HG03521 (cell line): ENCODE measurements around the gene CHKA.
"Not testable (repeated sequence)": the region's sequence is repeated elsewhere in the genome, so short reads cannot be mapped to it uniquely, and the experiment has no call there.

Experiments used
- ATAC-seq: cut with Tn5 transposase; IDR thresholded peaks from one replicate; pipeline ENCODE4 v1.9.1; 2021; ENCODE audit warnings: mild to moderate bottlenecking, moderate library complexity; ENCODE audit not compliant: unreplicated experiment

The CHKA gene

DNA sequence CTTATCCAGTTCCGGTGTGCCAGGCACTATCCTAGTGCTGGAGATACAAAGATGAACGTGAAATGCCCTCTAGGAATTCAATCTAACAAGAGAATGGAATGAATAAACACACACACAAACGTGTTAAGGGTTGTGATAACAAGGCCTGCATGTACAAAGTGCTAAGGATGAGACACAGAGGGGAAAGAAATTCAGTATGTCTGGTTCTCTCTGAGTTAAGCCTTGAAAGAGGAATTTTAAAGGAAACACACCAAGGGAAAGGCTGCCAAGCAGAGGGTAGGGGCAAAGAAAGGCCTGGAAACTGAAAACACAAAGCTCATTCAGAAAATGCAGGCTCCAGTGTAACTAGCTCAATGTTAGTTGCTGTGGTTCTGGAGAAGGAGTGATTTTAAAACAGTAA lies 4.2 kb downstream of the CHKA start:
- ATAC-seq, result no peak

DNA sequence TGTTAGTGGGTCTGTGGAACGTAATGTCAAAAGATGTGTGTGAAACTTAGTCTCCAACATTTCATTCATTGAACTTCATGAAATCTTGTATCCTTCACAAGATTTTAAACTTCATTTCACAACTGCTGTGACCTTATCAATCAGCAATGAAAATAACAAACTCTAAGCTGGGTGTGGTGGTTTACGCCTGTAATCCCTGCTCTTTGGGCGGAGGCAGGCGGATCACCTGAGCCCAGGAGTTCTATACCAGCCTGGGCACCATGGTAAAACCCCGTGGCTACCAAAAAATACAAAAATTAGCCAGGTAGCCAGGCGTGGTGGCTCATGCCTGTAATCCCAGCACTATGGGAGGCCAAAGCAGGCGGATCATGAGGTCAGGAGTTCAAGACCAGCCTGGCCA lies 5.1 kb downstream of the CHKA start:
- ATAC-seq, result no peak

DNA sequence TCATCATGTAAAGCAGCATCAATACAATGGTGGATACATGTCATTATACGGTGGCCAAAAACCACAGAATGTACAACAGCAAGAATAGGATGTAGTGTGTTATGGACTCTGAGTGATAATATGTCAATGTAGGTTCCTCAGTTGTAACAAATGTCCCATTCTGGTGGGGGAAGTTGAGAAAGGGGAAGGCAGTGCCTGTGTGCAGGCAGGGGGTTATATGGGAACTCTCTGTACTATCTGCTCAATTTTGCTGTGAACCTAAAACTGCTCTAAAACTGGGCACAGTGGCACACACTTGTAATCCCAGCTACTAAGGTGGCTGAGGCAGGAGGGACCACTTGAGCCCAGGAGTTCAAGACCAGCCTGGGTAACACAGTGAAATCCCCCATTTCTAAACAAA lies 5.9 kb downstream of the CHKA start:
- no peak for ATAC-seq

DNA sequence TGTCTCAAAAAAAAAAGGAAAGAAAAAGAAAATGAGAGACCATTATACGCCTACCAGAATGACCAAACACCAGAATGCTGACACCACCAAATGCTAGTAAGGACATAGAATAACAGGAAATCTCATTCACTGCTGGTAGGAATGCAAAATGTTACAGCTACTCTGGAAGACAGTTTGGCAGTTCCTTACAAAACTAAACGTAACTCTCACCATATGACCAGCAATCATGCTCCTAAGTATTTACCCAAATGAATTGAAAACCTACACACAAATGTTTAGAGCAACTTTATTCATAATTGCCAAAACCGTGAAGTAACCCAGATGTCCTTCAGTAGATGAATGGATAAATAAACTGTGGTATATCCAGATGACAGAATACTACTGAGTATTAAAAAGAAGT lies 7.2 kb downstream of the CHKA start:
- no peak for ATAC-seq

DNA sequence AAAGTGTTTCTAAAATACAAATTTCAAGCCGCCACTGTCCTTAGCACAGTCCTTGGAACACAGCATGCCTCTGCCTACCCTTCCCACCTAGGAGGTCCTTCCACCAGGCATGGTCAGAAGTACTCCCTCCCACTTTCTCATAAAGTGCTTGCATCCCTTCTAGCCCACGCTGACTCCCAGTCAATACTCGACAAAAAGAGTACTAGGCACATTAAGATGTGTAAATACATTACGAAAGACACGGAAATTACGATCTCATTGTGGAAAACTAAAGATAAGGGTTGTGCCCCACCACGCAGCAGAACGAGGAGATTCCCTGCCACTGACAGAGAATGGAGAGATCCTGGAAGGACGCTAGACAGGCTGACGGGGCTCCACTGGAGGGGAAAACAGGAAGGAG lies 13.5 kb downstream of the CHKA start:
- ATAC-seq, result no peak

DNA sequence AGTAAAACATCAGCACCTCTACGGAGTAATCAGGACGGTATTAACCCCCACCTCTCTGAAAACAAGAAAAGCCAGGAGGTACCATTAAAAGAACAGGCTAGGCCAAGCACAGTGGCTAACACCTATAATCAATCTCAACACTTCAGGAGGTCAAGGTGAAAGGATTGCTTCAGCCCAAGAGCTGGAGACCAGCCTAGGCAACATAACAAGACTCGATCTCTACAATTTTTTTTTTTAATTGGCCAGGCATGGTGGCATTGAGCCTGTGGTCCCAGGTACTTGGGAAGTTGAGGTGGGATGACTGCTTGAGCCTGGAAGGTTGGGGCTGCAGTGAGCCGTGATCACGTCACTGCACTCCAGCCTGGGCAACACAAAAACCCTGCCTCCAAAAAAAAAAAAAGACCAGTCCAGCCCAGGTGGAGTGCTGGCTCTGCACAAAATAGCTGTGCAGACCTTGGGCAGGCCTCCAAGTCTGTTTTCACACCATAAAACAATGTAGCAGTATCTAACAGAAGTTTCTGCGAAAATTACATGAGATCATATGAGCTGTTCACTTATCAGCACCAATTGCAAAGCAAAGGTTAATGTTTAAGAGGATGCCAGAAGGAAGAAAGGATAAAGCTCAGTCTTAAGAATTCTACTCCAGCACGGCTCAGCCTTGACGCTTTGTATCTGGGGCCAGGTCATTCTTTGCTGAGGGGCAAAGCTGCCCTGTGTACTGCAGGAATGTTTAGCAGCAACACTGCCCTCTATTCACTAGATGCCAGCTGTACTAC lies 14.8 kb downstream of the CHKA start:
- no peak for ATAC-seq

DNA sequence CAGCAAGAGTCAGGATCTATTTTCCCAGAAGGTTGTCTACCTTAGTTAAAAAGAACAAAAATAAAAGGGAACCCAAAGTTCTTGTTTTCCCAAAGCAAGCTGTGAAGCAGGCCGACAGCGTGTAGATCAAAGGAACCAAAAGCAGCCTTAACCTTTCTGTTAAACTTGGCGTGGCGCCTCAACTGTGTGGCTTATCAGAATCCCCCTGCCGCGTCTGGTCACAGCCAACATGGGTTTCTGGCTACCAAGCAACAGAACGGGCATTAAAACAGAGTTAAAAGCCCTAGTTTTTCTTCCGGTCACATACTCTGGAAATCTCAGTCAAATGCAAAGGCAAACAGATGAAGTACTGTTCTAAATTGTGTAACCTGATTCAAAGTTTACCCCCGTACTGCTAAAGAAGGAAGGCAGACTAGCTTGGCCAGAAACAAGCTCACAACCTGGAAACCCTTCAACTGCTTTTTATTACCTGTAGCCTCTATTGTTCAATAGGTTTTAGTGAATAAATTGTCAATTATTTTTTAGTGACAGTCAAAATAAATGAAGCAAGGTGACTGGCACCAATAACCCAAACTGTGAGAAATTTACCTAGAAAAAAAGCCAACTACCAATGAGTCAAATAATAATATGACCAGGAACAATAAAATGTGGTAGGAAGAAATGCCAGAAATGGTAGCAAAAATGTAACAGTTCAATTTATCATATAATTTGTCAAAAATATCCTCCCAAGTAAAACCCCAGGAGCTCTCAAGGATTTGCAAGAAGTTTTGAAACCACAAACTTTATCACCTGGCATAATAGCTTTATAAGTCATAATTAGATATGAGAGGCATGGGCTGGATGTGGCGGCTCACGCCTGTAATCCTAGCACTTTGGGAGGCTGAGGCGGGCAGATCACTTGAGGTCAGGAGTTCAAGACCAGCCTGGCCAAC lies 21.4 kb downstream of the CHKA start:
- no peak for ATAC-seq

DNA sequence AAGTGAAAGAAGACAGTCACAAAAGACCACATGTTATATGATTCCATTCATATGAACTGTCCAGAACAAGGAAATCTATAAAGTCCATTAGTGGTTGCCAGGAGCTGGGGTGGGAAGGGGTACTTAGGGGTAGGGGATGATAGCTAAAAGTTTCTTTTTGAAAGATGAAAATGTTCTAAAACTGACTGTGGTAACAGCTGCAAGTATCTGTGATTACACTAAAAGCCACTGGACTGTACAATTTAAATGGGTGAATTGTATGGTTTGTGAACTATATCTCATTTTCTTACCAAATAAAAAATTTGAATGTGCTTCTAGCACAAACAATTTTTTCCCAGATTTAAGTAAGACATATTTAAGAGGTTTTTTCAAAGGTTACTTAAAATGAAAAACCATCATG lies 22.1 kb downstream of the CHKA start:
- ATAC-seq, result no peak

DNA sequence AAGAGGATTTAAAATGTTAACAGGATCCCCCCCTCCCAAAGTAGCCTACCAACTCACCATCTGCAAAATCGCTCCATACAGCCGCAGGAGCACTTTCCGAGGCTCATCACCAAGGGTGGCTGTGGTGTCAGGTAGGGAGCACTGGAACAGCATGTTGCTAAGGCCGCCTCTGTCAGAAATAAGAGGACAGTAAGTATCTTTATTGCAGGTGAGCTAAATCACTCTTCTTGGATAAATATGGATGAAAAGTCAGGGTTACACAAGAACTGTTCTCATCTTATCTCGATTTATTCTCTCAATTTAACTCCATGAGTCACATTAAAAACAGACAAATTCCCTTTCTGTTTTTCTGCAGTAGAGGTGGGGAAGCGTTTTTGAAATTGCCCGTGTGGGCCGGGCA lies 24.2 kb downstream of the CHKA start:
- ATAC-seq, result no peak

DNA sequence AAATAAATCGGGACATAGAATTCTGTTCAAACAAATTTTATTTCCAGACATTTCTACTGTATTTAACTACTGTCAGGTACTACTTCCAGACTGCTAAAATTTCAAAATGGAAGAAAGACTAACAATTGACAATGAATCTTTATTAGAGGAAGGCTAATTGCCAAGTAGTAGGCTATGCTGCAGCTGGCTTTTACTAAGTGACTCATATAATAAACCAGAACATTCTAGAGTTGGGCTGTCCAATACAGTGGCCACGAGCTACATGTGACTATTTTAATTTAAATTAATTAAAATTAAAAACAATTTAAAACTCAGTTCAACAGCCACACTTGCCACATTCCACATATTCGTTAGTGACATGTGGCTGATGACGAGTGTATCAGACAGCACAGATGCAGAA lies 27.6 kb downstream of the CHKA start:
- no peak for ATAC-seq

DNA sequence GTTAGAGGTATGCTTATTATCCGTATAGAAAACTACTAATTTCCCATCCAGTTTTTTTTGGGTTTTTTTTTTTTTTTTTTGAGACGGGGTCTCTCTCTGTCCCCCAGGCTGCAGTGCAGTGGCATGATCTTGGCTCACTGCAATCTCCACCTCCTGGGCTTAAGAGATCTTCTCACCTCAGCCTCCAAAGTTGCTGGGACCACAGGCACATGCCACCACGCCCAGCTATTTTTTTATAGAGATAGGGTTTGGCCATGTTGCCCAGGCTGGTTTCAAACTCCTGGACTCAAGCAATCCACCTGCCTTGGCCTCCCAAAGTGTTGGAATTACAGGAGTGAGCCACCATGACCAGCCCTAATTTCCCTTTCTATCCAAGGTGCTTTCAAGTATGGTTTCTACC lies 28.2 kb downstream of the CHKA start:
- not testable (repeated sequence) for ATAC-seq

DNA sequence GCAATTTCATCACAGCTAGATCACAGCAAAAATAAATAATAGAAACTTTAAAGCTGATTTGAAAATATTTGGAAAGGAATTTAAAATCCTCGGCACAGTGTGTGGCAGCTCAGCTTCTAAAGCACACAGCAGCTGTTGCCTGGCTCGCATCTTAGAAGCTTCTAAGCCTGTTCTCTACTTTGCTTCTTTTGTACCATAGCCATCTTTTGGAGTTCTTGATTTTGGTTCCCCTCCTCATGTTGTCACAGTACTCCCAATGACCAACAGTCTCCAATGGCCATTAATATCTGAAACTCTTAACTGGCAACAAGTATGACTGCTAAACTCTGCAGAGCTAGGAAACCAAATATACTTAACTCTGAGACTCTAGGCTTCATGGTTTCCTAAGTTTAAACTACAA lies 28.8 kb downstream of the CHKA start:
- no peak for ATAC-seq

DNA sequence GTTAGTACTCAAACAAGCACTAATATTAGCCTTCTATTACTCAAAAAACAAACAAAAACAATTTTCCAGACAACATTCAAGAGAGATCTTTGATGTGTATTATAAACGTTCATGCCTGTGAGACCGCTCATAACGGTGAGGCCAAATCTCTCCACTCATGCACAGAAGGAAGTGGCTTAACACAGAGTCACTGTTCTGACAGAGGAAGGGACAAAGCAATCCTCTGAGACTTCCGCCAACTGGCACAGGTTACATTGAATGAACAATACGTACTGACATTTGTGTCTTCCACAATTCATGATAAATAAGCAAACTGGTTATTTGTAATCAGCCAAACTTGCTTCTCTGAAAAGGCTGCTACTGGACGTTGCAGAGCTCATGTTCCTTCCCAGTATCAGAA lies 30.5 kb downstream of the CHKA start:
- ATAC-seq, result no peak

DNA sequence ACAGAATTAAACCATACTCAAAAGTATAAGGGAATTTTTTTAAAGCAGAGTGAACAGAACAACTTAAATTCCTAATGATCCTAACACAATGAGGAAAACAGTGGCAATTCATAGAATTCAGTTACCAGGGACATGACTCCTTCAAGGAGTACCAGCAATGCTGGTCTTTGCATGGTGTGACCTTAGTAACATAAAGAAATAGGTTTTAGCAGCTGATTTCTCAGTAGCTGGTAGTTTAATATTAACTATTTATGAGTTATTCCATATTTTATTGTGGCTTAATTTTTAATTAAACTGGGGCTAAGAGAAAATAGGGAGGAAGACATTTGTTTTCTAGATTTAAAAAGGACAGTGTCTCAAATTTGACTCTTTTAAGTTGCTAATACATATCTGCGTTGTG lies 30.9 kb downstream of the CHKA start:
- ATAC-seq, result no peak

DNA sequence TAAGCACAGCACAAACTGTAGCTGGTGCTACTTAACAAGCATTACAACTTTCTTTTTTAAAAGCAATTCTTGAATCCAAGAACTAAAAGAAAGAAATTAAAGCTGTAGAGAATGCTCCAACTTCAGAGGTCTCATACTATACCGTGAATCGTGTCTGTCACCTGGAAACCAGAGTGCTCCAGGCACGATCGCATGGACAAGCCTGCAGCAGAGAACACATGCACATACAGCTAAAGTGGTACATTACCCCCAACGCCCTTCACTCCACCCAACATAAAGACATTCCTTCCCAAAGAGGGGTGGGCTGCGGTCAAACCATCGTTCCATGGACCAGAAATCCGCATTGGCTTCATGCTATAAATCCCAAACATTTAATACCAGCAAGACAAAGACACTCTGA lies 31.5 kb downstream of the CHKA start:
- no peak for ATAC-seq

DNA sequence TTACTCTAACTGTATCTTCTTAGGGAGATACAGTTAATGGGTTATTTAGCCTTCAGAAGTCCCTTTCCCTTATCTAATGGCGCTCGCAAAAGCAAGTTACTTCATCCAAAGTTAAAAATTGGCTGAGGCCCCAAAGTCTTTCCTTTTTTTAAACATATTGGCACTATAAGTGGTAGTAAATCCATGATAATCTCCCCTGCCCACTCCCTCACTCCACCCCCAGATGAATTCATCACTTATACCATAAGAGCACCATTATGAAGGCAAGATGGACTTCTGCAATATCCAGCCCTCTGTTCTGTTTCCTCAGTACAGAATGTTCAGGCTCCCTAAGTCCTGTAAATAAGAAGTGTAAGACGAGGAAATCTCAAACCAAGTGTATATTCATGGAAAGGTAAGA lies 37.7 kb downstream of the CHKA start:
- no peak for ATAC-seq

DNA sequence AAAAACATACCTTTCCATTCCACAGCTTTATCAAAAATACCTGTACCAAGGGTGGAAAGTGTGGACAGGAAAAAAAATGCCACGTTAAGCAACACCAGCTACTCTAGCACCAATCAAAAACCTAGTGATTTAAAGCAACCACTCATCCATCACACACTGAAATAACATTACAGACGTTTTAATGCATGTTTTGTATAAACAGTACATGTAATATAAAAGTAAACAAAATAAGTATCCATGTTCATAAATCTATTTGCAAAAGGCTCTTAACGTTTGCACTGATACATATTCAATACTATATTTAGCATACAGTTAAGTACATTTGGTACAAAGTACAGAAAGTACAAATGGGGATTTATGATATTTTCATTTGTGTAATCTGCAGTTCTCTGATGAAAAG lies 38.7 kb downstream of the CHKA start:
- no peak for ATAC-seq

DNA sequence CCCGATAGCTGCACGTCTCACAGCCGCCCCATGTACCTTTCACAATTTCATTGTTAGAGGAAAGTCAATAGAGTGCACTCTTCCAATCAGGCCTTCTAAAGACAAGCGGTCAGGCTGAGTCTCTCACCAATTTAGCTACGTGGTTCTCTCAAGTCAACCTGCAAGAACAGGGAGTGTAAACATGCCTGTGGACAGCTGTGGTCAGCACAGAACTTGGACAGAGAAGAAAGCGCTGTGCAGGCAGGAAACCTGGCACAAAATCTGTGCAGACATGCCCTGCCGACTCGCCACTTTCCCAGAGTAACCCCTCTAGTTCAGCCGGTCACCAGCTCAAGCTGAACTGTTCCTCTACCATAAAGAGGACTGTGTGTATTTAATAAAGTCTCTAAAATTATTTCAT lies 39.5 kb downstream of the CHKA start:
- ATAC-seq, result no peak

DNA sequence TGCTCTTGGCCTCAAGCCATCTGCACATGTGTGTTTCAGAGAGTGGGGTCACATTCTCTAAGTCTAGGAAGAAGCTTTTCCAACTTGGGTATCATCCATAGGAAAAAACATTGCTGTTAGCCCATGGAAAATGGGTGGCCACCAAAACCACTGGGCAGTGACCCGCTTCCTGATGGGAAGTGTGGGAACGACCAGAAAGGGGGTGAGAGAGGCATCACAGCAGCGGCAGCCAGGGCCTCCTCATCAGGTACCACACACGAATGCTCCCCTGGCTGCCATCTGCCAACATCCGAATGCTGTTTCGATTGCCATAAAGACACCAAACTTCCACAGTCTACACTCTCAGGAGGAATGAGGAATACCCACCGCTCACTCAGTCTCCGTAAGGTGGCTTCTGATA lies 40.3 kb downstream of the CHKA start:
- ATAC-seq, result no peak

DNA sequence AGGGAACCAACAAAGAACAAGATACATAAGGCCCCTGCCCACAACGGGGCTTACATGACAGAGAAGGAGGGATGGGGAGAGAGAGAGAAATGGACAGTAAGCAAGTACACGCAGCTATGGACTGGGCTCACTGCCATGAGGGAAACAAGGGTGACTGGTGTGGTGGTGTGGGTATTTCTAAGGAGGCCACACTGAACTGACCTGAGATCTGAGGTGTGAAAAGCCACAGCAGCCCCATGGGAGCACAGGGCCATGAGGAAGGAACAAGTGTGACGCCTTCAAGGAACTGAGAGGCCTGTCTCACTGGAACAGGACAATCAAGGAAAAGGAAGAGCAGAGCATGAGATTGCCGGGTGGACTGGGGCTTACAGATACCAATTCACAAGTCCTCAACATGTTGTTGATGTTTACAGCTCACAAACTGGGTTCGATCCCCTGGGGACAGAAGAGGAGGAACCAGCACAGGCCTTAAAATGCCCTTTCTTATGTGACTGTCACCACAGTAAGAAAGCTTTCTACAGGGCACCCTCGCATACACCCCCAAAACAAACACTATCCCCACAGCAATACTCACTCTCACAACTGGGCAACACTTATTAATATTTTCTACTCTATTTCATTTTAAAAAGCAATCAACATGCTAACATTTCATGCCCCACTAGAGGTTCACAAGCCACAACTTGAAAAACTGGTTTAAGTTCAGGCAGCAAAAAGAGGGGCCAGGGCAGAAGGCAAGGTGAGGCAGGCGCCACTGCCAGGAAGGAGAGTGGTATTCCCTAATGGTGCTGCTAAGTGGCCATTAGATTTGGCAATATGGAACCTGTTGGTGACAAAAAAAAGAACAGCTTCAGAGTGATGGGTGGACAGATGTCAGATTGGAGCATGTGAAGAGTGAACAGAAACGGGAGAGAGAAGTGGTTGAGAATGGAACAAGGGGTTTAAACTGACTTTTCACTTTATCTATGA lies 43.3 kb downstream of the CHKA start:
- ATAC-seq, result peak; percentile 50

DNA sequence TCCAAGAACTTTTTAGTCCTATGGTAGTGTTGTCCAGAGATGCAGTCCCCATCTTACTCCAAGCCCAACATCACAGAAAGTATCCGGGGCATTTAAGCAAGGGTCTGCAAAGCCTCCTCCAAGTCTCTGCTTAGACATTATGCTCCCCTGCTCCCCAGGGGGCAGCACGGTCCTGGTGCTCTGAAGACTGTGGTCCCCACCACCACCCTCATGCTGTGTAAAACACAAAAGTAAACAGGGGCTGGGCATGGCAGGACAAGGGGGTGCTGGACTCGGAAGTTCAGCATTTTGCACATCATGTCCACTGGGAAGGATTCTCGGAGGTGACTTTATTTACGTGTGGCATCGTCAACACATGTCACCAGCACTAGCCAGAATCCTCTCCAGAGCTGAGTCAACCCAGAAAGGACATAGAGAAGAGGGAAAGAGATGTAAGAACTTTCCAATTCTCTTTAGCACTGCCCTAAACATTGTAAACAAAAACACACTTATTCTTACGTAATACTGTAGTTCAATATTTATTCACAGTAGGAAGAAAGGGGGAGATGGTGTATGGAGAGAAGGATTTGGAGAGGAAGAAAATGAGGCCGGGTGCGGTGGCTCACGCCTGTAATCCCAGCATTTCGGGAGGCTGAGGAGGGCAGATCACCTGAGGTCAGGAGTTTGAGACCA lies 44.7 kb downstream of the CHKA start:
- ATAC-seq, result no peak
